SIG-M5 (cell line): ENCODE measurements around the gene HOTAIR.

Source experiments
- DNase-seq: peaks from one replicate; lab custom pipeline; 2025; lab: John Stamatoyannopoulos, UW

The HOTAIR gene

DNA sequence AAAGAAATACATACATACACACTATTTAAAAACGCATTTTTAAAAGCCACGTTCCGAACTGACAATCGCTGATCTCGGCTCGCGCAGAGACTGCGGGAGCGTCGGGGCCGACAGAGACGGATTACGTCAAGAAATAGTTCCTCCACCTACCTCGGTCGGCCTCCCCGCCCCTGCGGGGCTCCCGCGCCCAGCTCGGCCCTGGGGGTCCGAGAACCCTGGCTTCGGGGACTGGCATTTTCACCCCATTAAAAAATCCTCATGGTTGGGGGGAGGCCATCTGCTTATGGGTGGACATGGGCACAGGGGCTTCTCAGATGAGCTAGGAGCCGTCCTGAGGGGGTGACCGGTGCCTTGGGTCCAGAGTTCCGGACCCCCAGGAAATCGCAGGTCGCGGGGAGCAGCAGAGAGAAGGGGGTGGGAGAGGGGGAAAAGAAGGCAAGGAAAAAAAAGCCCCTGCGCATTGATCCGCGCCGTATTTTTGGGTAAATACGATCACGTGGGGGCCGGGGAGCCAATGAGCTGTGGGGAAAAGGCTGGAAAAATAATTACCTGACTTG lies 24.9 kb upstream of the HOTAIR start:
- DNase-seq: no peak

DNA sequence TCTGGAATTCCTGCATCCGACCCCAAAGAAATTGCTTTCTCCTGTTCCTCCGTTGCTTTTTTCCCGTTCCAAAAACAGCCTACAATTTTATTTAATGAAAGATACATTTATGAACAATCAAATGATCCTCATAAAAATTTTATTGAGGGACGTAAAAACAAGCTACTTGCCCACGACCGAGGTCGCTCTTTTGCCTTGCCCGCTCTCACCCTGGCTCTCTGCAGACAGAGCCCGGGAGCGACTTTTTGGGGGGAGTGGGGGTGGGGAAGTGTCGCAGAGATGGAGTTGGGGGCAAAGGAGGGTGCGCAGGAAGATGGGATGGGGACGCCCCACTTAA lies 24.1 kb upstream of the HOTAIR start:
- DNase-seq: no peak

DNA sequence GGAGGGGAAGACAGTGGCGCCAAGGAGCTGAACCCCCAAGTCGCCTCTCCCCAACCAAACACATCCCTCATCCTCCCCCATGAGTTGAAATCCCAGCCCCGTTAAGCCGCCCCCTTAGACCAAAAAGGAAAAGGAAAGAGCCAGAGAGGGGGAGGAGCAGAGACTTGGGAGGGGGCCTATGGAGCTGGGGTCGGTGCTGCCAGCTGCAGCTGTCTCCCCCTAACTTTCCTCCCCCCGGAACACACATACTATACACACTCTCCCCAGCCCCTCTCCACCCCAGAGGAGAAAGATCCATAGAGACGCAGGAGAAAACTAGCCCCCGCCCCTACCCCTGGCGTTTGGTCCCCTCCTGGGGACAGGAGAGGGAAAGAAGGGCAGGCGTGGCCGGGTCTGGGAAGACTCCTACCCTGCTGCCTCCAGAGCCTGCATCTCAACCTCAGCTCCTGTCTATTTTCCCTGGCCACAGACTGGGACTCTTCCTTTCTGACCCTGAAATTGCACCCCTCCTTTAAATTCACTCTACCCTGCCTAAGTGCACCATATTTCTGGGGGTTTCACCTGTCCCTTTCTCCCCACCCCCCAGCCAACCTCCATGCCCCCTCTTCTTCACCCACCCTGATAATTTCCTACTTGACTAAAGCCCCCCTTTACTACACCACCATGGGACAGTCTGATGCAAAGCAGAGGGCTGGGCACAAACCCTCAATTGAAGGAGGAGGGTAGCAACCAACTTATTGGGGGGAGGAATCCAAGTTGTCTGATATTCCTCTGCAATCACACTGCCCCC lies 23.6 kb upstream of the HOTAIR start:
- DNase-seq: no peak

DNA sequence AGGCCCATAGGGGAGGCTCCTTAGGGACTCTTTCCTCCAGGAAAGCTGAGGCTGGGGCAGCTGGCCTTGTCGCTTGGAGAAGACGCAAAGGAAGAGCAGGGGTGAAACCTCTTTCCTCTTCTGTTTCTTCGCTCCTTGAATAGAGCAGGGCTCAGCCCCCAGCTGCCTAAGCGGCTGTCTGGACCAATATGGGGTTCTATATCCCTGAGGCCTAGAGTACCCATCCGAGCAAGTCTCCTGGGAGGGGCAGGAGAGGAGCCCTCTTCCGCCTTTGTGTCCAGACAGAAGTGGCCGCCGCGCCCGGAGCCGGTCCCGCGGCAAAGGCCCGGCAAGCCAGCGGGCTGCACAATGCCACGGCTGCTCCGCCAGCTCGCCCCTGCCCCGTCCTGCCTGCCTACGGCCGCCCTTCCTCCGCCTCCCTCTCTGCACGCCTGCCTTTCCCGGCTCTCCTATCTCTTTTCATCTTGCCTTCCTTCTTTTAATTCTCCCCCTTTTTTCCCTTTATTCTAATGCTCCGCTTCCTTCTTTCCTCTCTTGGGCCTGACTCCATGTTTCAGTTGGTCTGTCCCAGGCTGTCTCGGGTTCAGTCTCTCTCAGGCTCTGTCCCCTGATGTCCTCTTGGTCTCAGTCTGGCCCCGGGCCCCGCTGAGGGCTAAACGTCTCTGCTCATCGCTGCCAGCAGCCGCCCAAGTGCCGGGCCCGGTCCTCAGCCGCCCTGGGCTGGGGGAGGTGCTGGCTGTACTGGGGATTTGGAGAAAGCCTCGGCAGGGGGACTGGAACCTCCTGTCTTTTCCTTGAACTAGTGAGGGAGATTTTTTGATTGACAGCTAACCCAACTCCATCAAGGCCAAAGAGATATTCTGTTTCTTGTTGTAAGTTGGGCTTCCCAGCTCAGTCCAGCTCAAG lies 22.7 kb upstream of the HOTAIR start:
- no peak for DNase-seq

DNA sequence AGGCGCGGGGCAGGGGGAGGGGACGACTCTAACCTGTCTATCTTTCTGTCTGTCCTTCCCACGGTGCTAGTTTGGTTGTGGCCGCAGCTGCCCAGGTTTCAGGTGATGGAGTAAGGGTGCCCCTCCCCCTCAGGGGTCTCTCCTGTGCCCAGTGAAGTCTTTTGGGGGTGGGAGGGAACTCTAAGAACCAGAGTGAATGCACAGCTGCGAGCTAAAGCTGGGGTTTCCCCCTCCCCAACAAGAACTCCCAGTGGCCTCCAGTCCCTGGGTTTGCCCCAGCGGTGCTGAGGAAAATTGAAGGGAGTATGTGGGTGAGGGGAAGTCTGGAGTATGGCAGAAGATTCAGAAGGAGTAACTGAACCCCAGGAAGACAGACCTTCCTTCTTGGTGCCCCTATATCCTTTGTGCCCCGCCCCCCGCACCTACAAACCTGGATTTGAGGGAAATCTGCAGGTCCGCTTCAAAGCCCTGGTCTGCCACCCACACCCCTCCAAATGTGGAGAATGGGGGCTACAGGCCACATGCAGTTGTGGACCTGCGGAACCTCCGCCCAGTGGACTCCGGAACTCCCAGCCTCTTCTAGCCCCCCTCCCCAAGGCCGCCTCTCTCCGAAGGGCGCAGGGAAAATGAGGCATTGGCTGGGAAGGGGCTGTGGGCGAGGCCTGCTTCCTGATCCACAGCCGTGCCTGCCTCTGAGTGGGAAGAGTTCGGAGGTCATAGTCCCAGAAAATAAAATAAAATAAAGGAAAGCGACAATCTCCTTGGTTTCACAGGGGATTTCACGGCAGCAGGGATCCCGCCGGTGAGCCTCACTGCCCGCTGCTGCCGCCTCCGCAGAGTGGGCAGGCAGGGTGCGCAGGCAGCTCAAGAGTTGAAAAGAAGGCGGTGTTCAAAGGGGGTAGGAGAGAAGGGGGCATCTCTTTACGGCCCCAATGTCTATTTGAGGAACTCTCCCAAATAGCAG lies 21.8 kb upstream of the HOTAIR start:
- DNase-seq: no peak

DNA sequence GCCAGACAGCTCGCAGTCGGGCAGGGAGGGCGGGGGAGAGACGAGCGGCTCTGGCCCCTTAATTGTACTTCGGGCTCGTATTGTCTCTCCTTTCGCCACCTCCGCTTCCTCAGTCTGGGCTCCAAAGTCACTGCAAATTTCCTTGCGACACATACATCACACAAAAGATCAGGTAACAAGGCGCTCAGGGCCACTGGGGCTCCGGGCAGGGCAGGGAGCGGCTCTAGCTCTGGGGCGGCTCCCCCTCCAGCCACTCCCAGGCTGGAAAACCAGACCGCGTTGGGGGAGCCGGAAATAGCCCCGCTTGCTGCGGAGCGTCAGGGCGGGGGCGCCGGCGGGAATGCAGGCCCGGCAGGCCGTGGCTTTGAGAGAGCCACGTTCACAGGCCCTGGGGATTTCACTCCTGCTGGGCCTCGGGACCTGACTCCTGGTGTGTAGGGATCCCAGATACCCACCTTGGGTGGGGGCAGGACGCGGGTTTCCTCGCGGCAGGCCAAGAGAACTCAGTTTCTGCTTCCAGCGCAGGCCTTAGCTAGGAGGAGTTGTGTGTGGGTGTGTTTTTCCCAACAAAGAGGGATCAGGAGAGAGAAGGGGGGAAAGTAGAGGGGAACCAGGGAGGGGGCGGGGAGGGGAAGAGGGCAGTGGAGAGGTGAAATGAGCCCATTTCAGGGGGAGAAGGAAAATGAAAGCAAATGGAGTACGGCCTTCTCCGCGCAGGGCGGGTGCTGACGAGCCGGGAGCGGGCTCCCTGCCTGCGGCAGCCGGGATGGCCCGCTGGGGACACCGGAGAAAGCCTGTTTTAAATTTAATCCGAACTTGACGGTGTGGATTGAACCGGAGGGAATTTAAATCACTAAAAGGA lies 20.9 kb upstream of the HOTAIR start:
- DNase-seq: no peak

DNA sequence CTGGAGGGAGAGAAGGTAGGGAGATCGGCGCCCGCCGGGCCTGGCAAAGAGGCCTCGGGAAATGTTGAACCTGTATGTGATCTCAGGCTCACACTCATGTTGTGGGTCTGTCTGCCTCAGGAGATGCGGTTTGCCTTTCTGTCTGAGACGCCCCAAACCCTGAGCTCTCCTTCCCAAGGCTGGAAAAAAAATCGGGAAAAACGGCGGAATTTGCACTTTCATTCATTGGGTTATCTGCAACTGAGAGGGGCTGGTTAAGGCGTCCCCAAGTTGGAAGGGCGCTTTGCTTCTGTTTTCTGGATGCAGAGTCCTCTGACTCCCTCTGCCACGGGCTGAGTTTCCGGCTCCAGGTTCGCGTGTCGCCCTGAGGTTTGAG lies 20.2 kb upstream of the HOTAIR start:
- no peak for DNase-seq

DNA sequence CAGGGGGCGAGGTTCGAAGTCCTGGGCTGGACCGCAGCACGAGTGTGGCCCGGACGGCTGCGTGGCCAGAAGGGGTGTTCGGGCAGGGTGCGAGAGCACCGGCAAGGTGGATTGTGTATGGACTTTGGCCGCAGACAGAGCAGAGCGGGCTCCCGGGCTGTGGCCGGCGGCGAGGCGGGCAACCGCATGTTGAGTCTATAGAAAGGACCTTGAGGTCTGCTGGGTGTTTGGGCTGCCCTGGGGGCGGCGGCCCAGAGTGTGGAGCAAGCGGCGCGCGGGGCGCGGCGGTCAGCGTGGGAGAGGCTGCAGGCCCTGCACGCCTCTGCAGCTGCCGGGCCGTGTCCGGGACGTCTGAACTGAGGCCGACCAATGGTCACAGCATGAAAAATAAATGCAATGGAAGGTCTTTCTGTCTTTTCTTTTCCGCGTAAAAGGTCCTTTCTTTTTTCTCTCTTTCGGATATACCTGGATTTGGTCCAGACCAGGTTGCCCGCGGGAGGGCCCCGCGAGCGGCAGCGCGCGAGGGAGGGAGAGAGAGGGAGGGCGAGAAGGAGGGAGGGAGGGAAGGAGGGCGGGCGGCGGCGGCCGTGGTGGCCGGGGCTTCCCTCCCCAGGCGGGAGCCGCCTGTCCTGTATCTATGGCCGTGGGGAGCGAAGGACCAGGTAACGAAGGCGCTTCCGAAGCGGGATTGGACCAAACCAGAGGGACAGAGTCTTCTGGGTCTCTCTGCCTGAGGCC lies 19.7 kb upstream of the HOTAIR start:
- DNase-seq: no peak

DNA sequence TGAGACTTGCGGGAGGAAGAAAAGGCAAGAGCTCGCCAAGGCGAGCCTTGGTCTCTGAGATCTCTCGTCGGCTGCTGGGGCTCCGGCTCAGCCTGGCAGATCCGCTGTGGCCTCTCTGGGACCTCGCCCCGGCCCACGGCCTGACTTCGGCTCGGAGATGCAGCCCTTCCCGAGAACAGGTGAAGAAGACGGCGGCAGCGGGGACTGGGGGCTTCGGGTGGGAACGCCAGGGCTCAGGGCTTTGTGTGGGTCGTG lies 19.2 kb upstream of the HOTAIR start:
- DNase-seq: no peak

DNA sequence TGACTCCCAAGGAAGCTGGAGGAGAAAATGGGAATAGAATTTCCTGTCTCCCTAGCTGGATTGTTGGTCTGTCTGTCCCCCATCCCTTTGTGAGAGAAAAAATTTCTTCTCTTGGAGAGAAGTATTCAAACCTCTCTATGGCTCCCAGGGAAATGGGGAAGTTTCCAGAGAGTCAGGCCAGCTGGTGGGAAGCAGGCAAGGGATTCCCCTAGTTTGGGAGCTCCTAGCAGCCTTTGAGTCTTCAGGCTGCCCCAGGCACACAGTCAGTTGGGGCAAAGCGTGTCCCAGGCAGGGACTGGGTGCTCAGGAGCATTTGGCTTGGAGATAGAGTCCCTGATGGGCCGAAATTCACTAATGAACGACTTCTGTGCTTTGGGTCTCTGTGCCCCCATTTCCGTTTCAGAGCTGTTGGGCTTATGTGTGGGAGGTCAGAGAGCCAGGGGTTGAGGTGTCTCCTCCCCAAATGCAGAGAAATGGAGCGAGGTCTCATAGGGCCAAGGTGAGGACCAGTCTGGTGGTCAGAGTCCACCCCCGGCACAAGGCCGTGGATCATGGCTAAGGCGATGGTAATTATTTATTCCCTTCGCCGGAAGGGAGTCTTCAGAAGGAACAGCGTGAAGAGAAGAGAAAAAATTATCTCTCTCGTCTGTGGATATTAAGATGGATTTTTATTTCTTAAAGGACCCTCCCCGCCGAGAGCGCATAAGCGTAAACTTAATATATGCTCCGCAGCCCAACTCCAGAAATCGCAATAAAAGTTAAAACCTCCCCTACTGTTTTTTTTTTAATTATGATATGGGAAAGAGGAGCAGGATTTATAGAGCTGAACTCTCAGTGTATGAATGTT lies 18.6 kb upstream of the HOTAIR start:
- no peak for DNase-seq

DNA sequence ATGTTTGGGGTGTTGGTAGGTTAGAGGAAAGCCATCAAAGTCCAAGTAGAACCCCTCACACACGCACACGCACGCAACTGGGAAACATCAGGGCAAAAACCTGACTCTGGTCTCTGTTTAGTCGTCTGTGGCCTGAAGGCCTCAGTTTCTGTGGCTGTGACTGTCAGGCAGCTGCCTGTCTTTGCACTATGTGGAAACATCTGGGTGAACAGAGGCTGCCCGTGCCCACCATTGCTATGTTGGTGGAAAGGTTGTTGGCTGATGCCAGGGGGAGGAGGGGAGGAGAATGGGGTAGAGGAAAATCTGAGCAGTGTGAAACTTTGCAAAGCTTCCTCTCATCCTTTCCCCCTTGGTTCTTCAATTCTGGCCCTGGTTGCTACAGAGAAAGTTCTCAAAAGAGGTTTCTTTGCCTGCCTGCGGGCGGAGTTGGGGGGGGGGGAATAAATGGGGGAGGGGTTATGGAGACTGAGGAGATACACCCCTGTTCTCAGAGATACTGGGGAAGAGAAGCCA lies 17.7 kb upstream of the HOTAIR start:
- DNase-seq: no peak

DNA sequence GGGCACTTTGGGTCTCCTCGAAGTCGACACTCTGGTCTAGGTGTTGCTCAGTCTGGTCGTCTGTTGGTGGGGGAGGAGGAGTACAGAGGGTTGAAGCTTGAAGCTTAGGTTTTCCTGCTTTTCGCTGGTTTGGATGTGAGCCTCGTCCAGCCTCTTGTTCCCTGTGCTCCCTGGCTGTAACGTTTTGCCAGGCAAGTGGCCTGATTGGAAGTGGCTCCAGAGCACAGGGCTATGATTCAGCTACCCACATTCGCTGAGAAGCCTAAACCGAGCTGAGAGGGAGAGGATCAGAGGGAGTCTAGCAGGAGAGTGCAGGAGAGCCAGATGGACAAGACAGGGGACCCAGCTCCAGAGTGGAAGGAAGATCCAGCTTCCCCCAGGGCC lies 16.3 kb upstream of the HOTAIR start:
- DNase-seq: no peak

DNA sequence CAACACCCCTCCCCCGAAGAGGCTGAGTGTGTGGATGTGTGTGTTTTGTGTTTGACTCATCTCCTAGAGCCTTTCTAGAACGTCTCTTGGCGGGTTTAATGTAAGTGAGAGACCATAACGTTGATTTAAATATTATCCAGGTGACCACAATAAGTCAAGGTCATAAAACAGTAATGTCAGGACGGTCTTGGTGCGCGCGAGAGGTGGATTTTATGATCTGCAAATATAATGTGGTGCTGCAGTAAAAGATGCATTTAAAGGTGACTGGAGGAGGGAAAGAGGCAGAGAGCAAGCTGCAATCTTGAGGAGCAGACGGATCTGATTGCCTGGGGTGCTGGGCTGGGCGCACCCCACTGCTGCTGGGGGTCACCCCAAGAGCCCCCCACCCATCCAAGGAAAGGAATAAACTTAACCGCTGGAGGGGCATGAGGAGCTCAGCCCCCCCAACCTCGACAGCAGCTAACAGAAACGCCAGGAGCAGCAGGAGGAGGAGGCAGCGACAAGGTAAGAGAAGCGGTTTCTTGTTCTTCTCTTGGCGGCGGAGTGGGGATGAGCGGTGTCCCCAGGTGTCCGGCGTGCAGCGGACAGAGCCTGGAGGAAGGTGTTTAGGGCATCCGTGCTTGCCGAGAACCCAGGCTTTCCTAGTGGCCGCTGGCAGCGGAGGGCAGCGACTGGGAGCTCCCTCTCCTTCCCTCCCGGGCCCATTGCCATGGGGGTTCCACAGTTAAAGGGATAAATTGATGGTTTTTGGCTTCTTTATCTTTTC lies 15.7 kb upstream of the HOTAIR start:
- no peak for DNase-seq

DNA sequence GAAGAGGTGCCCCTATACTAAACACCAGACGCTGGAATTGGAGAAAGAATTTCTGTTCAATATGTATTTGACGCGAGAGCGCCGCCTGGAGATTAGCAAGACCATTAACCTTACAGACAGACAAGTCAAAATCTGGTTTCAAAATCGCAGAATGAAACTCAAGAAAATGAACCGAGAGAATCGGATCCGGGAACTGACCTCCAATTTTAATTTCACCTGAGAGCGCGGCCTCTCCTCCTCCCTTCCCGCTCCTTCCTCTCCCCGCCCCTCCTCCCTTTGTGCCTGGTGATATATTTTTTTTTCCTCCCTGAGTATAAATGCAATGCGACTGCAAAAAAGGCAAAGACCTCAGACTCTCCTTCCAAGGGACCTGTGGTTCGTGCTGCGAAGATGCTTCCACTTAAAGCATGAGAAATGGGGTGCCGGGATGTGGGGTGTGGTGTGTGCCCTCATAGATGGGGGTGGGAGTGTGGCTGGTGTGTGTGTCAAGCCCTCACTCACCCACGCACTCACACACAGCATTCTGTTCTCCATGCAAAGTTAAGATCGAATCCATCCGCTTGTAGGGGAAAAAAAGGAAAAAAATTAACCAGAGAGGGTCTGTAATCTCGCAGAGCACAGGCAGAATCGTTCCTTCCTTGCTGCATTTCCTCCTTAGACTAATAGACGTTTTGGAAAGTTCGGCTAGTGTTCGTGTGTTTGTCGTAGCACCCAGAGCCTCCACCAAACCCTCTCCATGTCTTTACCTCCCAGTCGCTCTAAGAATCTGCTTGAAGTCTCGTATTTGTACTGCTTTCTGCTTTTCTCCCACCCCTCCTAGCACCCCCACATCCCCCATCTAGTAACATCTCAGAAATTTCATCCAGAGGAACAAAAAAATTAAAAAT lies 14.7 kb upstream of the HOTAIR start:
- DNase-seq: peak; percentile 28

DNA sequence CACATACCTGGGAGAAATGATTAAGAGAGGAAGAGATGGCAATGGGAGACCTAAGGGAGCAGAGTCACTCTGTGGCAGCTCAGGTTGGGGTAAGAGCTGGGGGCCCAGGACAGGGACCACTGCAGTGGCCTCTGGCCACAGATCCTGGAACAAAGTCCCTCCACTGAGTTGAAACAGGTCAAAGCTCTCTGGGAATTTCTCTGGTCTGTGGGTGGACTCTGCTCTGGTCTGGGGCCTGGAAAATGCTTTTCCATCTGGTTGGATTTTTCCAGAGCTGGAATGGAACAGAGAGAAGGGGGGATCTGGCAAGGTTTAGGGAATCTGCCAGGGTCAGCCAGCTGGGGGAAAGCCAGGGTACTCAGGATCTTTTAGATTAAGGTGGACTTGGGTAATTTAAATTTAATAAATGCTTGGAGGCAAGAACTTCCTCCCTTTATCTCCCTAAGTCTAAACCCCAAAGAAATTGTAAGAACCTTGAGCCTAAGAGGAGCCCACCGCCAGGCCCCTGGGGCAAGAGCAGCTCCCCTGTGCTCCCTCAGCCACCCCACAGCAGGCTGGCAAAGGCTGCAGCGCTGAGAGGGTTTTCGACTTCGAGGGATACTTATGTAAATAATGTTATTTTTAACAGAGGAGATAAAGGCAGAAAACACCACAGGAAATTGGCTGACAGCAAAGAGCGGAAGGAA lies 13.9 kb upstream of the HOTAIR start:
- no peak for DNase-seq

DNA sequence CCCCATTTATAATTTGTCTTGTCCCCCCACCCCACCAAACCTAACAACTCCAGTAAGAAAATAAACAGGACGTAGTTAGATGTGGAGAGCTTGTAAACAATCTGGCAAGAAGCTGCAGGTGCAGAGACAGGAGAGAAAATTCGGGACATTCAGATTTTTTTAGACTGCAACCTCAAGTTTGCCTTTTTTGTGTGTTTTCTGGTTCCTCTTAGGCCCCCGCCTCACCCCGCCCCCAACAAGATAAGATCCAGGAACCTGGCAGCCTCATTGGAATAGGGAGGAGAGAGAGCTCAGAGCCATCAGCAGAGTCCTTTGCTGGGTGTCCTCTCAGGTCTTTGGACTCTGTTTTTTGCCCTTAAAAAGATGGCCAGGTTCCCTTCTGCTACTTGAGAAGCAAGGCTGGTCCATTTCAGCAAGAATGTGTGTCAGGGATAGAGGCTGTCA lies 13.1 kb upstream of the HOTAIR start:
- no peak for DNase-seq
